Measurements from ENCODE around the gene RHBDL3.
"Not testable (repeated sequence)": the region's sequence is repeated elsewhere in the genome, so short reads cannot be mapped to it uniquely, and the experiment has no call there.

Gene RHBDL3

GRCh38 chr17:32265192-32265923, at the start of gene RHBDL3:
RHBDL3 (plus strand) TSS chr17:32265832; CDS start chr17:32266190, 358 bp downstream.
- peak; percentile 6 for DNase-seq

DNA sequence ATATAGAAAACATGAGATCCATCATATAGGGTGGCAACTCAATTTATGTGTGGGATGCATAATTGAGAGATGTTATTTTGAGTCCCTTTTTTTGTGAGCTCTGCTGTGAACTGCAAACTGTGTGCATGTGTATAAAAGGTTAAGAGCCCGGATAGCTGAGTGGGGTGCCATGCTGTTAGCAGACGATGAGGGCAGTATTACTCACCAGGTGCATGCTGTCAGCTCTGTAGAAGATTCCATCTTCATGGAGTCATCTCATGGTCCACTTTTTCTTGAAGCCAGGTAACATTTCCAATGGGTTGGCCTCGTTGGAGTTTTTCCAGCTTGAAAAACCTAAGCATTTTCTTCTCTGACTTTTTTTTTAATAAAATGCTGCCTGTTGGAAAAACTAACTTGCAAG, 43.0 kb upstream of the RHBDL3 start:
- DNase-seq = no peak

DNA sequence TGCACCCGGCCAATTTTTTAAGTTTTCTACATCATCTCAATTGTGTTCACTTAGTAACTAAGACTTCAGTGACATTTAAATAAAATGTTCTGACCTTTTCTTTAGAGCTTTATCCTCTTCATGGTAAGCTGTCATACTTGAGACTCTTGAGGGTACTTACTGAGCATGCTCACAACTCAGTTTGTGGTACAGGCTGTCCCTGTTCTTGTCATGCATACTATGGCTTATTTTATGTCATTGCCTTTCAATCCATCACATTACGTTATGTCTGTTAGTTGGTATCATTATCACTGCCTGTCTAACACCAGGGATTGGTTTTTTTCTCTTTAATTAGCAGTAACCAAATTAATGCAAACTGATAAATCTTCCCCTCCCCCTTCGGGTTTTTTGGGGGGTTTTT, 41.9 kb upstream of the RHBDL3 start:
- no peak for DNase-seq

- no peak for DNase-seq
Observed at GRCh38 chr17:32226886-32227285, 38.7 kb upstream of the RHBDL3 start.

- DNase-seq = no peak
Observed at GRCh38 chr17:32227910-32228309, 37.7 kb upstream of the RHBDL3 start.

DNA sequence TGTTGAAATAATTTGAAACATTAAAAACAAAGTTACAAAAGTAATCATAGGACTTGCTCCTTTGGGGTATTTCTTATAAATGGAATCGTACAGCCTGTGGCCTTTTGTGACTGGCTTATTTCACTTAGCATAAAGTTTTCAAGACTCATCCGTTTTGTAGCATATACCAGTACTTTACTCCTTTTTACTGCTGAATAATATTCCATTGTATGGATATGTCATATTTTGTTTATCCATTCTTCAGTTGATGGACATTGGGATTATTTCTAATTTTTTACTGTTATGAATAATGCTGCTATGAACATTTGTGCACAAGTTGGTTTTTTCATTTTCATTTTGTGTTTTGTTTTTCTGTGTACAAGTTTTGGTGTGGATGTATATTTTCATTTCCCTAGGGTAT, 30.0 kb upstream of the RHBDL3 start:
- no peak for DNase-seq

DNA sequence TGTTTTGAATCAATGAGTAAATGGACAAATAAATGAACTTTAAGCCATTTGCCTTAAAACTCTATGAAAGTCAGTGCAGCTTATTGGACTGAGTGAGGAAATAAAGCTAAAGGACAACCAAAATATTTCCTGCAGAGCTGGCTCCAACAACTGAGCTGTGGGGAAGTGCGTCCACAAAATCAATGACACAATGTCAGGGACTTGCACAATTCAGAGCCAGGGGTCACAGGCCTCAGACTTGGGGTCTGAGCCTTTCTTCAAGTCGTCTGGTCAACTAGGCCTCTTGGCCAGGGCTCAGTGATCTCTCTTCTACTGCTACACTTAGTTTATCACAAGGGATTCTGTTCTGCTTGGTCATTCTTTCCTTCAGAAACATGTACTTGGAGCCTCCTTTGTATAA, 26.2 kb upstream of the RHBDL3 start:
- DNase-seq = no peak

DNA sequence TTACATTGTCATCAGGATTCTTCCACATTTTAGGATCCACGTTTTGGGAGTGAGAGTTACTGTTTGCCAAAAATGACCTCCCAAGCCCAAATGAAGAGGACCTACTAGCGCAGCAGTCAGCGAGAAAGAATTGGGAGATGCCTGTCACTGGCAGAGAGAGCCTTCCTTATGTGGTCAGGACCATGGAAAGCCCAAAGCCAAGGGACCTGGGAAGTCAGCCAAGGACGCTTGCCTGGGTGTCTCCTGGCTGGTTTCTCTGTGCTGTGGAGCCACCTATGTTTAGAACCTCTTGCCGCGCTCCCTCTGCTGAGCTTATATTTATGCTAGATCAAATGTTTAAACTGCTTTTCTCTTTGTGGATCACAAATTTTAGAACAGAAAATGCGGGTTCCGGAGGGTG, 24.9 kb upstream of the RHBDL3 start:
- no peak for DNase-seq

DNA sequence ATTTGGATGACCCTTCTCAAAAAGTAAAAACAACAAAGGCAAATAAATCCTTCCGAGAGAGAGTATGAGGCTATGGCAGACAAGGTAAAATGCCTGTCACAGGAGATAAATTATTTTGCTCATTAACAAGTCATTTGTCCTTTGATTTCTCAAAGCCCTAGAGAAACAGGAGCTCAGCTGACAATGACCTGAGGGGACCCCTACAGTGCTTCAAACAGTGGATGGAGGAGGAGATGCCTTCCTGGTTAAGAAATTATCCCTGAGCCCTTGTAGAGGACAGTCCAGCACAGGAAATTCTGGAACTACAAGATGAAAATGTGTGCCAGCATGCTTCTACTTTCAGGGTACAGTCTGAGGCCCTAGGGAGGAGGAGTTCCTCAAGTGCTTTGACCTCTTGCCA, 24.0 kb upstream of the RHBDL3 start:
- no peak for DNase-seq

GRCh38 chr17:32249475-32249874, 16.2 kb upstream of the RHBDL3 start:
- no peak for DNase-seq

GRCh38 chr17:32253117-32253611, 12.5 kb upstream of the RHBDL3 start:
- peak; percentile 49 for DNase-seq

GRCh38 chr17:32256012-32256700, 9.5 kb upstream of the RHBDL3 start:
- no peak for DNase-seq

GRCh38 chr17:32256701-32257019, 9.0 kb upstream of the RHBDL3 start:
- no peak for DNase-seq

DNA sequence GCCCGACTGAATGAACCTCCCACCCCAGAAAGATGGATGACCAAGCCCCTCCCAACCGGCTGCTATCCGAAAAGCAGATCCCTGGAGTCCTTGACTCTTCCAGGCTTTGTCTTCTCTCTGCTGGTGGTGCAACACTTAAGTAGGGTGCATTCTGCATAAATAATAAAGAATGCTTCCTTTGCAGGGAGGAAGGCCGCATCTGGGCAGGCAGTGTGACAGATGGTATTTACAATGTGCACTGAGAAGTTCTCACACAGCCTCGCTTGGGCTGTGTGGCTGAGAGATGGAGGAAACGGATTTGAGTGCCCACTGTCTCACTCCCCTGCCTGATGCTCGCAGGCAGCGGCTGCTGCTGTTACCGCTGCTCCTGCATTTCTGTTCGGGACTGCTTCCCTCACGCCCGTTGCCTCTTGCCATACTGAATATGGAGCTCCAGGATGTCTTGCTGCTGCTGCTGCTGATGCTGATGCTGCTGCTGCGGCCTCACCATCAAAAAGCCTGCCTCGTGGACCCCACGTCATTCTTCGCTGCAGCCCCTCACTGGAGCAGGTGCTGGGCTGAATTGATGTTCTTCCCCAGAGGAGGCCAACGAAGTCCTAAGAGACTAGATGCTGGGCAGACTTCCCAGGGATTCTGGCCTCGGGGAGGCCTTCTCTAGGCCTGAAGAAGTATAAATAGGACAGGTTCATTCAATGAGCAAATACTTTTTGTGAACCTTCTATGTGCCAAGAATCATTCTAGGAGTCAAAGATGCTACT, 7.1 kb upstream of the RHBDL3 start:
- DNase-seq = no peak

DNA sequence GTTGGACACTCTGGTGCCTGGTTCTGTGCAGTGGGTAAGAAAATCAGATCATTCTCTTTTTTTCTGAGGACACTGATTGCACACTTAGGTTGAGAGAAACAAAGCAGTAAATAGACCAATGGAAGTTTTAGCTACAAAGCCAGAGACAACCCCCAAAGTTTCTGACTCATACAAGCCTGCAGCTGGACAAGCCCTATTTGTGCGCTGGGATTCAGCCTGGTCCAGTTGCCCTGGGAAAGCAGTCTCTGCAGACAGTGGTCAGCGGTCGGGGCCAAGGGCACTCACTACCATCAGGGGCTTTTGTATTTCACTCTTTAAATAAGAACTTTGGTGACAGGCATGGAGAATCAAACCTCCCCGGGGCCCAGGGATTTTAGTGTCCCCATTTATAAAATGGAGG, 6.0 kb upstream of the RHBDL3 start:
- no peak for DNase-seq

DNA sequence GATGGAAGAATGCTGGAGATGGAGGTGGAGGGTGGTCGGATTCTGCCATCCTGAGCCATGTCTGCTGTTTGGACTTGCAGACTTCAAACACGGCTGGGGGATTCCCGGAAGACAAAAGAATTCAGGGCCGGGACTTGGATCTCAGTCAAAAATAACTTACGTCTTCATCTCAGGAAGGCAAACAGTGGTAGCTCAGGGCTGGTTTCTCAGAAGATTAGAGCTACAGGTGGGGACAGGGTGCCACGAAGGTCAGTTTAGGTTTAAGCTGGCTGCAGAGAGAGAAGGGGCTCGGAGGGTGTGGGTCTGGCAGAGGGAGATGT, 4.3 kb upstream of the RHBDL3 start:
- DNase-seq = no peak

GRCh38 chr17:32261936-32262510, 3.6 kb upstream of the RHBDL3 start:
- no peak for DNase-seq

- not testable (repeated sequence) for DNase-seq
Observed at GRCh38 chr17:32263515-32263914, 2.1 kb upstream of the RHBDL3 start.

DNA sequence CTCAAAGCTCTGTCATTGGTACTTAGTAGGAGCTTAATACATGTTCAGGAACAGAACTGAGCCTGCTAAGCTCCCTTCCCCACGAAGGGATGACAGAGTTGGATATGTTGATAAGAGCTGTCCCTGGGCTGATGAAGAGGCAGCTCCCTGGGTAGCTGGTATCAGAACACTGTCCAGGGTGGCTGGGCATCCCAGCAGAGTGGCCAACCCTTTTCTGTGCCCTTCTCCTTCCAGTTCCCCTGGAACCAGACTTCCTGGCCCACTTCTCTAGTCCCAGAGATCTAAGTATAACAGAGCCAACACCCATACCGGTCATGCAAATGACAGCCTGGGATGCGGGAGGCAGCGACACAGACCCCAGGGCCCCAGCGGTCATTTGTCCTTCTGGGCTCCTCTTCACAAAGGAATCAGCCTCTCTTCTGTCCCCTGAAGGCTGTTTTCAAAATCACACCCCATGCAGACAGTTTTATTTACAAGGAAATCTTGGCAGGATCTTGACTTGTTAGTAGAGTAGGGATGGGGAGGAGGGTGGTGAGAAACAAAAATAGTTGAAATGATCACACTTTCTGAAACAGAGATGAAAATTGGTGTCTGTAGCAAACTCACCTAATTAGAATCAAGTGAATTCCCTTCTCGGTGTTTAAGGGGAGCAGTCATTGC, 1.4 kb upstream of the RHBDL3 start:
- no peak for DNase-seq

DNA sequence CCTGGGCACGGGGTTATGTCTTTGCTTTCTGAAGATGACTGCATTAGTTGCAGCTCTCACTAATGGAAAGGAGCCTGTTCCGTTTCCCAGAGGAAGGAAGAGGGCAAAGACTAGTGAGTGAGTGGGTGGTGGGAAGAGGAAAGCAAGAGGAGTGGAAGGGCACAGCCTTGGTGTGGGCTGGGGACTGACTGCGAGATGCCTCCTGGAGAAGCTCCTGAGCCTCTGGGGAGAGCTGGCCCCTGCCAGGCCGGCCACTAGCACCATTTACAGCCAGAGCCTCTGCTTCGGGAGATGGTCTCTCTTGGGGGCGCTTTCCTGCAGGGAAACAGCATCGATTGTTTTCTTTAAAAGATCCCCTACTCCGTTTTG, 825 bp upstream of the RHBDL3 start:
- DNase-seq = no peak

DNA sequence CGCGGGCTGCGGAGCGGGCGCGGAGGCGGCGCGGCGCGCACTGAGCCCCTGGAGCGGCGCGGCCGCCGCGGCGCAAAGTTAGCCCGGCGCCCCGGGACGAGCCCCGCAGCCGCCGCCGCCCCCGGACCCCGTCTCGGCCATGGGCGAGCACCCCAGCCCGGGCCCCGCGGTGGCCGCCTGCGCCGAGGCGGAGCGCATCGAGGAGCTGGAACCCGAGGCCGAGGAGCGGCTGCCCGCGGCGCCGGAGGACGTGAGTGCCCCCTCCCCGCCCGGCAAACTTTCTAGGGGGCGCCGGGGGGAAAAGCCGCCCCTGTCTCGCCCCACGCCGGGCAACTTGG, 388 bp downstream of the RHBDL3 start:
- no peak for DNase-seq

GRCh38 chr17:32266389-32267301, 1.0 kb downstream of the RHBDL3 start:
- DNase-seq = peak; percentile 25
